H9 (cell line): ENCODE measurements around the gene WDR82. TPM values are rescaled to one million over a fixed set of nuclear protein-coding genes. Genes with fewer than 3 reads are reported as not detected.

ENCODE experiments used
- DNase-seq: peaks from one replicate; pipeline ENCODE4 v3.0.0-alpha.2; 2017
- H2AFZ ChIP-seq: one replicate; pipeline ENCODE4 v1.6.1; 2013; ENCODE audit warnings: mild to moderate bottlenecking, low read length, control low read depth, moderate library complexity
- H2AK5ac ChIP-seq: 2 replicates; pipeline ENCODE4 v1.6.1; 2013; ENCODE audit warnings: low read length, control low read depth, mixed read lengths; ENCODE audit not compliant: insufficient read length
- H2BK120ac ChIP-seq: one replicate; pipeline ENCODE4 v1.6.1; 2013; ENCODE audit warnings: low read depth, mild to moderate bottlenecking, low read length, control low read depth, inconsistent platforms; ENCODE audit not compliant: poor library complexity, severe bottlenecking
- H2BK12ac ChIP-seq: 2 replicates; pipeline ENCODE4 v1.6.1; 2013; ENCODE audit warnings: low read length, control low read depth, mixed read lengths, low read depth; ENCODE audit not compliant: insufficient read length
- H2BK15ac ChIP-seq: 2 replicates; pipeline ENCODE4 v1.6.1; 2013; ENCODE audit warnings: low read depth, low read length, control low read depth
- H2BK20ac ChIP-seq: one replicate; pipeline ENCODE4 v1.6.1; 2013; ENCODE audit warnings: low read depth, mild to moderate bottlenecking, low read length, control low read depth, inconsistent platforms; ENCODE audit not compliant: poor library complexity, severe bottlenecking
- H2BK5ac ChIP-seq: 2 replicates; pipeline ENCODE4 v1.6.1; 2013; ENCODE audit warnings: low read length, control low read depth, mixed read lengths; ENCODE audit not compliant: insufficient read length
- H3K14ac ChIP-seq: 2 replicates; pipeline ENCODE4 v1.6.1; 2013; ENCODE audit warnings: low read length, control low read depth; ENCODE audit not compliant: insufficient read depth
- H3K18ac ChIP-seq: 2 replicates; pipeline ENCODE4 v1.6.1; 2013; ENCODE audit warnings: low read depth, mild to moderate bottlenecking, mixed read lengths, low read length, control low read depth; ENCODE audit not compliant: insufficient read length
- H3K23ac ChIP-seq: 2 replicates; pipeline ENCODE4 v1.6.1; 2013; ENCODE audit warnings: low read length, control low read depth, mixed read lengths, low read depth; ENCODE audit not compliant: insufficient read length
- H3K23me2 ChIP-seq: 2 replicates; pipeline ENCODE4 v1.6.1; 2013; ENCODE audit warnings: low read depth, mild to moderate bottlenecking, mixed read lengths, low read length, control low read depth; ENCODE audit not compliant: insufficient read length, poor library complexity, severe bottlenecking
- H3K27ac ChIP-seq: 2 replicates; pipeline ENCODE4 v1.5.1; 2013; ENCODE audit warnings: low read length, control low read depth, mixed read lengths, low read depth; ENCODE audit not compliant: insufficient read length
- H3K27me3 ChIP-seq: 2 replicates; pipeline ENCODE4 v1.6.1; 2013; ENCODE audit warnings: low read length, control low read depth, inconsistent platforms; ENCODE audit not compliant: insufficient read depth
- H3K4ac ChIP-seq: 2 replicates; pipeline ENCODE4 v1.6.1; 2013; ENCODE audit warnings: low read depth, mild to moderate bottlenecking, control low read depth, inconsistent platforms, low read length, moderate library complexity
- H3K4me1 ChIP-seq: 2 replicates; pipeline ENCODE4 v1.6.1; 2013; ENCODE audit warnings: low read length, control low read depth, inconsistent platforms; ENCODE audit not compliant: insufficient read depth
- H3K4me2 ChIP-seq: 2 replicates; pipeline ENCODE4 v1.6.1; 2013; ENCODE audit warnings: low read length, control low read depth, mixed read lengths; ENCODE audit not compliant: insufficient read length, insufficient read depth
- H3K56ac ChIP-seq: 2 replicates; pipeline ENCODE4 v1.6.1; 2013; ENCODE audit warnings: low read depth, mild to moderate bottlenecking, mixed read lengths, low read length, control low read depth; ENCODE audit not compliant: insufficient read length
- H3K79me1 ChIP-seq: 2 replicates; pipeline ENCODE4 v1.6.1; 2013; ENCODE audit warnings: low read depth, mild to moderate bottlenecking, moderate library complexity, low read length, control low read depth, inconsistent platforms; ENCODE audit not compliant: insufficient read depth, poor library complexity, severe bottlenecking
- H3K79me2 ChIP-seq: 2 replicates; pipeline ENCODE4 v1.6.1; 2013; ENCODE audit warnings: low read length, control low read depth, inconsistent platforms; ENCODE audit not compliant: insufficient read depth
- H3K9ac ChIP-seq: 2 replicates; pipeline ENCODE4 v1.6.1; 2013; ENCODE audit warnings: low read length, control low read depth, mixed read lengths; ENCODE audit not compliant: insufficient read length; ENCODE audit errors: extremely low read depth
- H3K9me3 ChIP-seq: one replicate; pipeline ENCODE4 v1.6.1; 2013; ENCODE audit warnings: low read depth, low read length, inconsistent platforms; ENCODE audit not compliant: control insufficient read depth
- H3T11ph ChIP-seq: one replicate; pipeline ENCODE4 v1.6.1; 2013; ENCODE audit warnings: mild to moderate bottlenecking, low read length, control low read depth, inconsistent platforms
- H4K20me1 ChIP-seq: one replicate; pipeline ENCODE4 v1.6.1; 2013; ENCODE audit not compliant: control insufficient read depth, insufficient read length, insufficient read depth
- H4K5ac ChIP-seq: 2 replicates; pipeline ENCODE4 v1.6.1; 2013; ENCODE audit warnings: low read depth, mild to moderate bottlenecking, mixed read lengths, low read length, control low read depth; ENCODE audit not compliant: insufficient read length
- H4K8ac ChIP-seq: replicated peaks from 2 replicates; pipeline ENCODE4 v1.6.1; 2013; ENCODE audit warnings: low read length, control low read depth, mixed read lengths, low read depth; ENCODE audit not compliant: insufficient read length
- H4K91ac ChIP-seq: 2 replicates; pipeline ENCODE4 v1.6.1; 2013; ENCODE audit warnings: low read depth, mild to moderate bottlenecking, moderate library complexity, mixed read lengths, low read length, control low read depth; ENCODE audit not compliant: insufficient read length
- H3K27ac Mint-ChIP-seq, 3 experiments: 2 replicates in 2 of 3; 3 replicates in 1 of 3; pipeline ENCODE4 v1.8.0; 2020 to 2021; ENCODE audit warnings: mixed read lengths in 3 of 3, mild to moderate bottlenecking in 1 of 3, moderate library complexity in 1 of 3
- H3K27me3 Mint-ChIP-seq: 2 replicates; pipeline ENCODE4 v1.8.0; 2021; ENCODE audit warnings: low read depth, mild to moderate bottlenecking, moderate library complexity, mixed read lengths
- H3K36me3 Mint-ChIP-seq, 3 experiments: 2 replicates in 2 of 3; 3 replicates in 1 of 3; pipeline ENCODE4 v1.8.0; 2020 to 2021; ENCODE audit warnings: low read depth in 3 of 3, mixed read lengths in 3 of 3; ENCODE audit not compliant: insufficient read depth in 1 of 3
- H3K4me1 Mint-ChIP-seq, 2 experiments: 2 replicates each; pipeline ENCODE4 v1.8.0; 2020; ENCODE audit warnings: mixed read lengths in 2 of 2
- H3K4me3 Mint-ChIP-seq, 2 experiments: 2 replicates in 1 of 2; 3 replicates in 1 of 2; pipeline ENCODE4 v1.8.0; 2020 to 2021; ENCODE audit warnings: mild to moderate bottlenecking in 2 of 2, mixed read lengths in 2 of 2, moderate library complexity in 1 of 2
- H3K9me3 Mint-ChIP-seq, 2 experiments: 2 replicates in 1 of 2; 3 replicates in 1 of 2; pipeline ENCODE4 v1.8.0; 2020; ENCODE audit warnings: mild to moderate bottlenecking in 2 of 2, mixed read lengths in 2 of 2, moderate library complexity in 1 of 2
- CTCF ChIP-seq: fragments of 200-600 bp; sonication (generic); conservative IDR thresholded peaks from 3 replicates; pipeline ENCODE4 v1.8.0; 2021; ENCODE audit warnings: antibody characterized with exemption, mild to moderate bottlenecking
- WGBS: extraction: QIAGEN DNeasy Blood & Tissue Kit; methylation state at CpG from one replicate; pipeline ENCODE4 v1.1.7; 2013; ENCODE audit warnings: missing lambda C conversion rate, low lambda C conversion rate, mixed read lengths; ENCODE audit not compliant: insufficient read length; ENCODE audit errors: extremely low coverage; 5-methylcytosine and 5-hydroxymethylcytosine counted together
- total RNA-seq: library from RNA; stranded (reverse); gene quantifications from 2 replicates; pipeline ENCODE4 v1.2.1, GENCODE V29; 2021

The WDR82 gene
- total RNA-seq, 1 experiment from 2014 or later: 83.1 TPM

GRCh38 chr3:52240886-52241370 is 37.5 kb downstream of the WDR82 start:
- no peak for TF ChIP-seq CTCF
- H4K20me1 ChIP-seq: no peaks in the 10 kb centered on the region
- peaks cover 29% of the 10 kb centered on the region for H3K27me3 Mint-ChIP-seq
- WGBS: no CpG with 5 or more reads among the region's 4 CpGs
- H3K36me3 Mint-ChIP-seq: peaks cover 0 to 10% (median 9%) of the 10 kb centered on the region in 3 experiments; a peak in 3 of 7 replicates
- H3K27me3 ChIP-seq: peaks cover 10% of the 10 kb centered on the region; the same call in 1 of the 2 replicates
- H4K5ac ChIP-seq: no peak overlapping the region
- H2BK15ac ChIP-seq: no peak overlapping the region
- H3K9me3 Mint-ChIP-seq: peaks cover 0 to 5% of the 10 kb centered on the region in 2 experiments; a peak in 2 of 5 replicates
- no peak overlapping the region for H3K9ac ChIP-seq
- H3K9me3 ChIP-seq: no peaks in the 10 kb centered on the region
- peaks cover 15% of the 10 kb centered on the region for H3K4me1 ChIP-seq
- peaks cover 11% of the 10 kb centered on the region for H3K23me2 ChIP-seq
- H3K23ac ChIP-seq: no peak overlapping the region
- no peaks in the 10 kb centered on the region for H3K79me1 ChIP-seq
- no peak for DNase-seq
- H2BK20ac ChIP-seq: no peak overlapping the region
- no peak overlapping the region for H3T11ph ChIP-seq
- no peak overlapping the region for H2BK120ac ChIP-seq
- H3K56ac ChIP-seq: no peak overlapping the region
- H4K8ac ChIP-seq: no peak overlapping the region
- H3K4ac ChIP-seq: no peak overlapping the region
- no peak overlapping the region for H3K4me2 ChIP-seq
- H3K14ac ChIP-seq: no peak overlapping the region
- H3K27ac ChIP-seq: no peak overlapping the region
- peaks cover 5% of the 10 kb centered on the region; the same call in 1 of the 2 replicates for H3K79me2 ChIP-seq
- H2BK5ac ChIP-seq: no peak overlapping the region
- no peak overlapping the region for H4K91ac ChIP-seq
- H2AK5ac ChIP-seq: no peak overlapping the region
- H3K27ac Mint-ChIP-seq: peak overlapping the region in 2 of 3 experiments; percentile 22 to 96; a peak in 3 of 7 replicates
- H3K18ac ChIP-seq: no peak overlapping the region
- peaks cover 39 to 49% of the 10 kb centered on the region in 2 experiments for H3K4me1 Mint-ChIP-seq
- H2AFZ ChIP-seq: no peak overlapping the region
- H2BK12ac ChIP-seq: no peak overlapping the region
- peak overlapping the region in 1 of 2 experiments; percentile 7; a peak in 2 of 5 replicates for H3K4me3 Mint-ChIP-seq
